Upper lobe of left lung (tissue), 6 donors: ENCODE results near the gene DKC1. TPM values are rescaled to one million over a fixed set of nuclear protein-coding genes. Genes with fewer than 3 reads are reported as not detected.

Experiments
- ATAC-seq, 2 donors: fragments of 200-7000 bp; cut with Tn5 transposase; one replicate each; pipeline ENCODE4 v1.9.1; 2022; ENCODE audit warnings: mild to moderate bottlenecking in 2 of 2, moderate library complexity in 2 of 2; ENCODE audit not compliant: low FRiP score in 2 of 2
- DNase-seq, 2 donors: peaks; one replicate each; pipeline ENCODE4 v3.0.0-alpha.2; 2019 to 2020
- H3K27ac ChIP-seq, 4 donors: fragments of 200-600 bp; sonication (generic); one replicate each; pipeline ENCODE4 v1.5.1; 2016 to 2019
- H3K27me3 ChIP-seq, 4 donors: fragments of 200-600 bp; sonication (generic); one replicate each; pipeline ENCODE4 v1.5.1; 2017 to 2019
- H3K36me3 ChIP-seq, 4 donors: fragments of 200-600 bp; sonication (generic); one replicate each; pipeline ENCODE4 v1.5.1; 2016 to 2019
- H3K4me1 ChIP-seq, 4 donors: fragments of 200-600 bp; sonication (generic); one replicate each; pipeline ENCODE4 v1.5.1; 2018 to 2019
- H3K4me3 ChIP-seq, 4 donors: fragments of 200-600 bp; sonication (generic); one replicate each; pipeline ENCODE4 v1.5.1; 2017 to 2019; ENCODE audit warnings: mild to moderate bottlenecking in 2 of 4, moderate library complexity in 1 of 4
- H3K9me3 ChIP-seq, 4 donors: fragments of 200-600 bp; sonication (generic); one replicate each; pipeline ENCODE4 v1.5.1; 2018 to 2019
- CTCF ChIP-seq, 6 experiments: fragments of 450-650 bp in 4 of 6; fragments of 200-600 bp in 2 of 6; sonication (generic) in 2 of 6; IDR thresholded peaks; one replicate each; pipeline ENCODE4 v1.5.1; 2016 to 2019; ENCODE audit warnings: antibody characterized with exemption in 6 of 6
- EP300 ChIP-seq, 4 donors: sonication (generic); formaldehyde crosslinking; IDR thresholded peaks; one replicate each; pipeline ENCODE4 v1.5.1; 2017; ENCODE audit warnings: antibody characterized with exemption in 4 of 4, control low read depth in 2 of 4
- POLR2A ChIP-seq, 4 donors: fragments of 450-650 bp; IDR thresholded peaks; one replicate each; pipeline ENCODE4 v1.5.1; 2016 to 2017; ENCODE audit warnings: antibody characterized with exemption in 4 of 4, mild to moderate bottlenecking in 2 of 4
- POLR2AphosphoS5 ChIP-seq, 2 donors: sonication (generic); formaldehyde crosslinking; IDR thresholded peaks; one replicate each; pipeline ENCODE4 v1.5.1; 2017; ENCODE audit warnings: antibody characterized with exemption in 2 of 2
- WGBS, 2 donors: methylation state at CpG; one replicate each; pipeline ENCODE4 v1.1.5; 2017 to 2018; 5-methylcytosine and 5-hydroxymethylcytosine counted together
- total RNA-seq, 6 donors: library from RNA; depleted of rRNA in 4 of 6; stranded (reverse); fragments of >200 nt in 4 of 6; gene quantifications; one replicate each; pipeline versions ENCODE4 v1.1.0 to v1.2.1, GENCODE V29; 2016 to 2021
- donor health status: DM: no; HTN: no; CAD: no; lungs with moderate emphysema.
- donor health status: DM: no; HTN: yes; CAD: no; lungs with severe emphysema.

Gene DKC1
- total RNA-seq, 6 donors from 2014 or later = 24.1 to 52.4 (median 33.2) TPM

DNA sequence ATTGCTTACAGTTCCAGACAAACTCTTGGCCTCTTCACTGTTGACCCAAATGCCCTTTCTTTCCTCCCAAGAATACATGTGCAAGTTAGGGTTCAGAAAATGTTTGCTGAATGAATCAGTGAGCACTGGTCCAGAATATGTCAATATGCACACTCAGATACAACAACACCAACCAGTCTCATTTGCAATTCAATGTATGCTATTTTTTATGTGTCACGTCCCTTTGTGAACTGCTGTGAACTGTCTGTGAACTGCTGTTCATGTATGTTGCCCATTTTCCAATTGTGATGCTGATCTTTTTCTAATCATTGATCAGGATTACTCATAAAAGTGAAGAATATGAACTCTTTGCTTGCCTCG, 29.6 kb upstream of the DKC1 start:
- 73 to 78% methylated on average over 2 of the region's 2 CpGs for WGBS, 2 donors
- no peak for ATAC-seq
- peak overlapping the region; percentile 81 to 86 (median 85) for H3K27ac ChIP-seq
- no peaks in the 10 kb centered on the region for H3K36me3 ChIP-seq
- TF ChIP-seq CTCF (IDR thresholded peaks at IDR 0.05) (no peak), EP300 (IDR thresholded peaks at IDR 0.05) (no peak), POLR2AphosphoS5 (IDR thresholded peaks at IDR 0.05) (no peak), POLR2A (IDR thresholded peaks at IDR 0.05) (no peak)
- DNase-seq = no peak
- H3K27me3 ChIP-seq = no peaks in the 10 kb centered on the region
- no peak overlapping the region for H3K4me3 ChIP-seq
- H3K9me3 ChIP-seq = no peaks in the 10 kb centered on the region
- H3K4me1 ChIP-seq = peaks cover 81 to 95% (median 92%) of the 10 kb centered on the region in 4 donors

DNA sequence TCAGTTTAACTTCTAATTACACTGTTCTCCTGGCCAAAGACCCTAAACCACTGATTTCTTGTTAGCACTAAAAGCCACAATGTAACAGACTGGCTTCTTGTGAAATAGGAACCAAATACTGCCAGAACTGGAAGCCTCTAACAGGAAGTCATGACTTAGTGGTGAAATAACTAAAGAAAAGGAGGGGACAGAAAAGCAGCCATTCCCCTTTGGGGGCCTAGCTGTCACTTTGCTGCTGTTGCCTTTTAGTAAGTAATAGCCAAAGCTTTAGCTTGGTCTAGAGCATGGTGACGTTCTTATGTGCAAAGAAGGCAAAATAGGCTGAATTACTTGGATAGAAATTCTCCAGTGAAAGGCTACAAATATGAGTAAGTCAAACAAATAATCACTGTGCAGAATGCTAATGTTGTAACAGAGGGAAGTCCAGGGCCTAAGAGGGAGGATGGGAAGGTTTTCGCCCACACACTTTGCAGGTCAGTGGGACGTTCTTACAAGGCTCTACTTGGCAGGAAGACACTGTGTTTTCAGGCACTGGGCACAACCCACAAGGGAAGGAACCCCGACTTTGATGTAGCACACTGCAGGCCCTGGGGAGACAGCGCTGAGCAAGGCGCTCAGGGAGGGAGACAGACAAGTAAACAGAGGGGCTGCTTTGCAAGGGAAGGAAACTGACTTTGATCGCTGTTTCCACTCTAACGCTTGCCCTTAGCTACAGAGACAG, 28.4 kb upstream of the DKC1 start:
- ATAC-seq = peak; percentile 31 to 66
- WGBS, 2 donors = 2 to 24% methylated on average over 8 of the region's 8 CpGs
- Histone ChIP-seq H3K27ac (peak overlapping the region; percentile 81 to 86 (median 85)), H3K4me1 (peaks cover 69 to 93% (median 89%) of the 10 kb centered on the region in 4 donors), H3K9me3 (no peaks in the 10 kb centered on the region), H3K4me3 (no peak overlapping the region), H3K36me3 (no peaks in the 10 kb centered on the region), H3K27me3 (no peaks in the 10 kb centered on the region)
- TF ChIP-seq CTCF (IDR thresholded peaks at IDR 0.05) (no peak), POLR2AphosphoS5 (IDR thresholded peaks at IDR 0.05) (peak; percentile 42 to 60), EP300 (IDR thresholded peaks at IDR 0.05) (peak in 1 of 4 donors; percentile 23), POLR2A (IDR thresholded peaks at IDR 0.05) (peak in 1 of 4 donors; percentile 33)
- peak in 1 of 2 donors; percentile 71 for DNase-seq

GRCh38 chrX:154735695-154736393, 26.8 kb upstream of the DKC1 start:
- Histone ChIP-seq H3K27ac (peak overlapping the region; percentile 81 to 86 (median 85)), H3K4me1 (peaks cover 55 to 77% (median 74%) of the 10 kb centered on the region in 4 donors), H3K9me3 (no peaks in the 10 kb centered on the region), H3K4me3 (no peak overlapping the region), H3K36me3 (no peaks in the 10 kb centered on the region), H3K27me3 (no peaks in the 10 kb centered on the region)
- ATAC-seq (peak; percentile 73 to 80), DNase-seq (peak in 1 of 2 donors; percentile 65)
- WGBS, 2 donors = 62 to 66% methylated on average over 7 of the region's 7 CpGs
- peak in 1 of 4 donors; percentile 15 for TF ChIP-seq POLR2A (IDR thresholded peaks at IDR 0.05)
- TF ChIP-seq CTCF (IDR thresholded peaks at IDR 0.05) = no peak
- no peak for TF ChIP-seq EP300 (IDR thresholded peaks at IDR 0.05)
- peak; percentile 46 to 57 for TF ChIP-seq POLR2AphosphoS5 (IDR thresholded peaks at IDR 0.05)

- Histone ChIP-seq H3K4me1 (peaks cover 44 to 64% (median 61%) of the 10 kb centered on the region in 4 donors), H3K27me3 (no peaks in the 10 kb centered on the region), H3K9me3 (no peaks in the 10 kb centered on the region), H3K27ac (peak overlapping the region; percentile 81 to 86 (median 85)), H3K4me3 (no peak overlapping the region), H3K36me3 (no peaks in the 10 kb centered on the region)
- ATAC-seq = no peak
- DNase-seq = no peak
- TF ChIP-seq POLR2A (IDR thresholded peaks at IDR 0.05) (no peak), POLR2AphosphoS5 (IDR thresholded peaks at IDR 0.05) (no peak), EP300 (IDR thresholded peaks at IDR 0.05) (no peak), CTCF (IDR thresholded peaks at IDR 0.05) (no peak)
- WGBS, 2 donors = 87% methylated on average over 5 of the region's 5 CpGs
Measured at GRCh38 chrX:154737136-154737535, 25.5 kb upstream of the DKC1 start.
